GM19468 (cell line): ENCODE measurements around the gene EZH1.
A peak's percentile ranks its signal among the peaks of the same experiment; 100 is the strongest.
"Not testable (repeated sequence)": the region's sequence is repeated elsewhere in the genome, so short reads cannot be mapped to it uniquely, and the experiment has no call there.

Experiments
- ATAC-seq: cut with Tn5 transposase; IDR thresholded peaks from one replicate; pipeline ENCODE4 v1.9.1; 2021; ENCODE audit warnings: mild to moderate bottlenecking, moderate library complexity, moderate number of reproducible peaks; ENCODE audit not compliant: unreplicated experiment; ENCODE audit errors: extremely low read depth

The EZH1 gene

GRCh38 chr17:42773290-42774035 is 28.6 kb upstream of the EZH1 start, which contains the start of gene VPS25:
VPS25 (plus strand) TSS chr17:42773449; CDS start chr17:42773476, 27 bp downstream.
- peak; percentile 61 for ATAC-seq

DNA sequence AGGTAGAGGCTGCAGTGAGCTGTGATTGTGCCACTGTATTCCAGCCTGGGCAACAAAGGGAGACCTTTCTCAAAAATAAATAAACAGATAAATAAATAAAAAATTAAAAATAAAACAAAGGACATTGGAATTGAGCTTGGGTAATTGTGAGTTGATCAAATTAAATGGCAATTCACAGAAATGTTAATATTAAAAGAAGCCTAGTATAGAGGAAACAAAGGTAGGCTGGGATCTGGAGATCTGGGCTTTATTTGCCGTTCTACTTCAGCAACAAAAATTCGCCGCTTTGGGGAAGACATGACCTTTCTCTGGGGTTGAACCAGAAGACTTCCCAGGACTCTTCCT is 28.1 kb upstream of the EZH1 start:
- ATAC-seq, result no peak

DNA sequence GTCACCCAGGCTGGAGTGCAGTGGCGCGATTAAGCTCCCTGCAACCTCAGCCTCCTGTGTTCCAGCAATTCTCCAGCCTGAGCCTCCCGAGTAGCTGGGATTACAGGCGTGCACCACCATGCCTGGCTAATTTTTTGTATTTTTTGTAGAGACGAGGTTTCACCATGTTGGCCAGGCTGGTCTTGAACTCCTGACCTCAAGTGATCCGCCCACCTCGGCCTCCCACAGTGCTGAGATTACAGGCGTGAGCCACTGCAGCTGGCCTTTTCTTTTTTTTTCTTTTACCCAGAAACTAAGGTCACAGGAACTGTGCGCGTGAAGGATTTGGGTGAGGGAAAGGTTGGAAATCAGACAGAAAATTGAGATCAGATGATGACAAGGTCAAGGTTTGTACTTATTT is 25.1 kb upstream of the EZH1 start:
- not testable (repeated sequence) for ATAC-seq

GRCh38 chr17:42768006-42768405 is 23.2 kb upstream of the EZH1 start:
- not testable (repeated sequence) for ATAC-seq

DNA sequence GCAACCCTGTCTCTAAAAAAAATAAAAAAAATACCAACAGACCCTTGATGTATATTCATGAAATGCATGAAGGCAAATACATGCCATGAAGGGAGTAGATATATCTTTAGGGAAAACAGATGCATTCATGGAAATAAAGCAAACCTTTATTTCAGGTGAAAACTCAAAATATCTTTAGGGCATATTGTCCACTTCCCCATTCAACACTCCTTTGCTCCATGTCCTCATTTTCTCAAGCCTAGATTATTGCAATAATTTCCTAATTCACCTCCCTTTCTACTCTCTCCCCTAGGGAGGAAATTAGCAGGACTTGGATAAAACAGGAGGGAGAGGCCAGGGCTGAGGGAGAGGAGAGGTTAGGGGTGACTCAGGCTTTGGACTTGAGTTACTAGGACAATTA is 22.7 kb upstream of the EZH1 start:
- no peak for ATAC-seq

DNA sequence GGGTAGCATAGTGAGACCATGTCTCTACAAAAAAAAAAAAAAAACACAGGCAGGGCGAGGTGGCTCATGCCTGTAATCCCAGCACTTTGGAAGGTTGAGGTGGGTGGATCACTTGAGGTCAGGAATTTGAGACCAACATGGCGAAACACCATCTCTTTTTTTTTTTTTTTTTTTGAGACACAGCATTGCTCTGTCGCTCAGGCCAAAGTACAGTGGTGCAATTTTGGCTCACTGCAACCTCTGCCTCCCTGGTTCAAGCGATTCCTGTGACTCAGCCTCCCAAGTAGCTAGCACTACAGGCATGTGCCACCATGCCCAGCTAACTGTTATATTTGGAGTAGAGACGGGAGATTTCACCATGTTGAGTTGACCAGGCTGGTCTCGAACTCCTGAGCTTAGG is 21.3 kb upstream of the EZH1 start:
- ATAC-seq, result no peak

- ATAC-seq, result no peak
Measured at GRCh38 chr17:42761638-42762037, 16.8 kb upstream of the EZH1 start.

GRCh38 chr17:42760652-42761581 is 16.1 kb upstream of the EZH1 start, which contains the start of gene RAMP2:
RAMP2 (plus strand) TSS chr17:42761227; CDS start chr17:42761262, 35 bp downstream.
- ATAC-seq, result no peak

DNA sequence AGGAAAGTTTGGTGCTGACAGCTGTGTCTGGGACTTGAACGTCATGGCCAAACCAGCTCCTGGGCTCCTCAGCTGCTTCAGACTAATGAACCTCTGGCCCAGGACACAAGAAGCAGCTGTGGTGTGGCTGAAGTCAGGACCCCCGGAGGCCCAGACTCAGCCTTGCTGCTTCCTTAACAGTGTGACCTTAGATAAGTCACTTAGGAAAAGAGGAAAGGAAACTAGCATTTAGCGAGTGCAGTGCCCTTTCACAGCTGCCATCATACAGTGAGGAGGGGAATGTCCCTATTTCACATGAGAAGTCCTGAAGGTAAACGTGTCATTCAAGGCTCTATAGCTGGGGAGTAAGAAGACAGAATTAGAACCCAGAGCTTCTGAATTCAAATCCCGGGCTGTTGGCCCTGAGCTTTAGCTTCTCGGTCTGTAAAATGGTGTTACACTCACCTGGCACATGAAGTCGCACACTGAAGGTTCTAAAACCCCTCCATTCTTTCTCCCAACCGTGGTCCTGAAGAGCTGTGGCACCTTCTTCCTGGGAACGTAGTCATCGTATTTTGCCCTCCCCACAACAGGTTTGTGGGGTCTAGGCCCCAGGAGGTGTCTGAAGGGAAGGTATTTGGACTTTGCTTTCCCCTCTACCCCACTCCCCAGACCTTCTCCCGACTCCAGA is 15.3 kb upstream of the EZH1 start:
- ATAC-seq, result no peak

- ATAC-seq, result no peak
Measured at GRCh38 chr17:42754782-42755181, 9.9 kb upstream of the EZH1 start.

GRCh38 chr17:42751628-42752027 is 6.8 kb upstream of the EZH1 start:
- no peak for ATAC-seq

DNA sequence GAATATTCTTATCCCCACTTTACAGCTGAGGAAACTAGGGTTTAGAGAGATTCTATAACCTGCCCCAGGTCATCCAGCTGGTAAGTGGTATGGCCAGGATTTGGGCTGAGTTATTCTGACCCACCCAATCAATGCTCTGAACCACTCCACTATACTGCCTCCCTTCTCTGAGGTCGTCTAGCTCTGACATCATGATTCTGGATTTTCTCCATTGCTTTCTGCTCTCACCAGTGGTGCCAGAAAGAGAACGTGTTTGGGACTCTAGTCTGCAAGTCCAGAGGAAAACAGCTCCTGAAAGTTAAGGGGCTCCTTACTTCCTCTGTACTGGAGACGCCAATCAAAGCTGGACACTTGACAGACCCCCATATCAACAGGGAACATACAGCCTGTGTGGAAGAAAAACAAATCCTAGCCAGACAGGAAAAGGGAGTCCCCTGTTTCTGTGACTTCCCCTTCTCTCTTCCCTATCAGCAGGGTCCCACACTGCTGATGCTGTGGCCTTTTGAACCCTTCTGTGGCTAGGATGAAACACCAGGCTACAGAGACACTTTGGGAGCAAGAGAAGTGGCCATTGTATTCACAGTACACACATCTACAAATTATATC is 6.0 kb upstream of the EZH1 start:
- no peak for ATAC-seq

DNA sequence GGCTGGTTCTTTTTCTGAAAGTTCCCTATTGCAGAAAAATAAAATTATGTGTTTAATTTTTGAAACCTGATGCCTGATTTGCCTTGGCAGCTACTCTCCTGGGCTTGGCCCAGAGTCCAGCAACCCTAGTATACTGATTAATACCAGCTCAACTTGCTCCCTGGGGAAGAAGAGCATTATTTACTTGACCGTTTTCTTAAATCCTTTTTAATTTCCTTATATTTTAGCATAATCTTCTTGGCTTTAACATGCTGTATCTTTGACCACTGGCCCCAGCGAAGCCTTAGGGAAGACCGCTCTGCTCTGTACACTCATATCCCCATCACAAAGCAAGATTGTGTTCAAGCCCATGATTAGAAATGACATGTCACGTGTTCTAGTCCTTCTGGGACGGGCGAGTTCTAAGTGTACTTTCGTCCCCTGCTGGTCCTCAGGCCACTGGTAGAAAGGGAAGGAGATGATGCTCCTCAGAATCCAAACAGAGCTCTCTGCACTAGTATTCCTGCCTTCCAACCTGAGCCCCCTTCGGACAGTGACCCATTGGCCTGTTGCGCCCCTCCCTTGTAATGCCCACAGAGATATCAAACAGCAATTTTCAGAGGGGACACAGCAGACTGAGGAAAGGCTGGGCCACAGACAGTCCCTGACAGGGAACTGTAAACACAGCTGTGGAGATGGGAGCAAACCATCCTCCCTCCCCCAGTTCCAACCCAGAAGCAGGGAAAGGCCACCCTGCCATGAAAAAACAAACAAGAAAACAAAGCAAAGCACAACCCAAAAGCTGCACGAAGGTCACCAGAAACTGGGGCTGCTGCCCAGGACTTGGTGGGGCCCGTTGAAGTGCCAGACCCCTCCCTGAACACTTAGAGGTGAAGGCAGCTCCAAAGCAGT is 4.3 kb upstream of the EZH1 start:
- ATAC-seq, result no peak

DNA sequence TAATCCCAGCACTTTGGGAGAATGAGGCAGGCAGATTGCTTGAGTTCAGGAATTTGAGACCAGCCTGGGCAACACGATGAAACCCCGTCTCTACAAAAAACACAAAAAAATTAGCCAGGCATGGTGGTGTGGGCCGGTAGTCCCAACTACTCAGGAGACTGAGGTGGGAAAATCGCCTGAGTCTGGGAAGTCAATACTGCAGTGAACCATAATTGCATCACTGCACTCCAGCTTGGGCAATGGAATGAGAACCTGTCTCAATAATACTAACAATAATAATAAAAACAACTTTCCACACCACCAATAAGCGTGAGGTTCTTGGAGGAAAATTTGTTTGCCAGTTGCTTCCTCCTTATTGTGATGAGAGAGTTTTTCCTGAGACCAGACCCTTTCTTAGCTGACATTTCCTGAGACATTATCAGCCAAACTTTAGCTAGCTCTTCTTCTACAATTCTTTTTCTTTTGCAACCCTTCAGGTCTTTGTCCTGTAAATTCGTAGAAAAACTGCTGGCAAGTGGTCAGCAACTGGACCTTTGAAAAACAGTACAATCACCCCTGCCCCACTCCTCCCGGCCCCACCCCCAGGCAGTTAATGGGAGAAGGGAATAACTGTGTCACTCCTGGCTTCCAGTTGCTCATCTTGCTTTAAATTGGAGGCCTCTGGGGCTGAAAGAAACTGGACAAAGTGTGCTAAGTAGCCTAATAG is 3.5 kb upstream of the EZH1 start:
- ATAC-seq, result no peak

- no peak for ATAC-seq
Measured at GRCh38 chr17:42744283-42744805, 496 bp downstream of the EZH1 start.

DNA sequence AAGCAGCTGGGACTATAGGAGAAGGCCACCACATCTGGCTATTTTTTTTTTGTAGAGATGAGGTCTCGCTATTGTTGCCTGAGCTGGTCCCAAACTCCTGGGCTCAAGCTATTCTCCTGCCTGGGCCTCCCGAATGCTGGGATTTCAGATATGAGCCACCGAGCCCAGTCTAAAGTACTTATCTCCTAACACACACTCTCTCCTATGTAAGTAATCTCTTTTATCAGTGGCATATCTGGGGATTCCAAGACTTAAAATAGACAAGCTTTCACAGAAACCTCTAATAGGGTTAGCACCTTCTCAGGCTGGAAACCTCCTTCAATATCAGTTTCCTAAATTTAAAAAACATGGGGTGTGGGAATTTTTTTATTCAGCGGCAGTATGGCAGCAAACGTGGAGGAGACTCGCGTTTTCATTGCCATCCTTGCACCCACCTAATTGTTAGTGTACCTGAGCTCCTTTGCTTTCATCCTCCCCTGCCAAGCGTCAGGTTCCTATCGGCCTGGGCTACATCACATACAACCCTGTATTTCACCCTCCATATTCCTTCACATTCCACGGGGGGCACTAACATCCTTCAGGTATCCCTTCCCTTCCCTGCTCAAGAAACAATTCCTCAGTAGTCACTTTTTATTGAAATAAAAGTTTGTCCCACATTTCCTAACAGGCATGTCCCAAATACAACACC is 1.1 kb downstream of the EZH1 start:
- no peak for ATAC-seq

GRCh38 chr17:42742916-42743315 is 1.9 kb downstream of the EZH1 start:
- not testable (repeated sequence) for ATAC-seq

DNA sequence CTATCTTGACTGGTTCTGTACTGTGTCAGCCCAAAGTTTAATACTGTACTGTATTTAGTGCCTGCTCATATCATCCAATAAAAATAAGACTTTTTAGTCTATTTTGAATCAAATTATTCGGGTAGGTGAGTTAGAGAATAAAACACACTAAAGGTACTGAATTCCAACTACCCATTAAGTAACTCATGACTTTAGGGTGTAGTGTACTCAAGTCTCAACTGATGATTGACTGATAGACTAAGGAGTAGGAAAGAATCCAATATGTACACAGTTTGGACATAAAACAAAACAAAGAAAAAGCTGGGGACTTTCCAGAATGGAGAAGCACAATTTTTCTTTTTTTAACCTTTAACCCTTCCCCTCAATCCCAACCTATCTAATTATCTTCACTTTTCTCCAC is 4.1 kb downstream of the EZH1 start:
- no peak for ATAC-seq
